Measurements from ENCODE around the gene CGREF1. TPM values are rescaled to one million over a fixed set of nuclear protein-coding genes. Genes with fewer than 3 reads are reported as not detected.

The CGREF1 gene
- total RNA-seq, 1 donor from 2014 or later, result 15.1 TPM

- Mint-ChIP-seq H3K4me1 (peaks cover 63% of the 10 kb centered on the region), H3K9me3 (no peaks in the 10 kb centered on the region), H3K4me3 (peak overlapping the region; percentile 85), H3K36me3 (ENCODE audit: low read depth) (peaks cover 26% of the 10 kb centered on the region), H3K27ac (peak overlapping the region; percentile 92), H3K27me3 (no peaks in the 10 kb centered on the region)
- no peak for DNase-seq
- intact Hi-C loops (cut with micrococcal nuclease), result loop anchor here (5.0 kb wide), 1 partner anchor 284 kb away; the partner anchor contains the start of gene GTF3C2
Observed at GRCh38 chr2:27072920-27073319, 46.0 kb downstream of the CGREF1 start.

- peak; percentile 80 for DNase-seq
- H3K9me3 Mint-ChIP-seq, result no peaks in the 10 kb centered on the region
- H3K4me1 Mint-ChIP-seq, result peaks cover 62% of the 10 kb centered on the region
- no peaks in the 10 kb centered on the region for H3K27me3 Mint-ChIP-seq
- peak overlapping the region; percentile 92 for H3K27ac Mint-ChIP-seq
- peaks cover 31% of the 10 kb centered on the region for H3K36me3 Mint-ChIP-seq (ENCODE audit: low read depth)
- intact Hi-C loops (cut with micrococcal nuclease), result loop anchor here (1.0 to 5.0 kb wide), 6 partner anchors 9 to 285 kb away; partner anchors contain the start of genes GTF3C2, KHK and TMEM214
- H3K4me3 Mint-ChIP-seq, result peak overlapping the region; percentile 85
Observed at GRCh38 chr2:27071990-27072830, 46.7 kb downstream of the CGREF1 start.

DNA sequence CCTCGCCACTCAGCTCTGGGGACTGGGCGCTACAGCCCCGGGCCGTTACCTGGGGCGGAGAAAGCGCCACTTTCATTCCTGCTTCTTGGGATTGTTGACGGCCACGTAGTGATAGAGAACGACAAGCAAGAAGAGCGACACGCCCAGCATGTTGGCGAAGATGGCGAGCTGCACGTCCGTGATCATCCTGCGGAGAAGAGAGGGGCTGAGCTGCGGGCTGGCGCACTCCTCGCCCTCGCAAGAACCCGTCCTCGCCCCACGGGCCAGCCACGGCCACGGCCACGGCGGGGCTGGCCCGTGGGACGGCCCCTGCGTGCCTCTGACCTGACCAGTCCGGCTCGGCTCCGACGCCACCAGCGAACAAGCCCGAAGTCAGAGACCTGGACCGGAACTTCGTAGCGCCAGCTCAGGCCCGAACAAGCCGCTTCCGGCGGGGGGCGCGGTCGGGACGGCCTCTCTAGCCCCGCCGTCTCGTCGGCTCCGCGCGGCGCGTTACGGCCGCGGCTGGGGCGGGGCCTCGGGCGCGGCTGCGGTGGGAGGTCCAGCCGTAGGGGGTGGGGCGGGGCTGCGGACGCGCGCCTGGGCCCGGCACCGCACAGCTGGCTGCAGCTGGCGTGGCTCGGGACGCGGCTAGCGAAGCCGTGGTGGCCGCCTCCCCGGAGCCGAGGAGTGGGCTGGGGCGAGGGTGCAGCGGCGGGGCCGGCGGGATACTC is 47.5 kb downstream of the CGREF1 start, which contains the start of gene OST4:
TSS of gene OST4 (minus strand) at position 378 of the 713 bp plus-strand sequence.
- Mint-ChIP-seq H3K36me3 (ENCODE audit: low read depth) (peaks cover 34% of the 10 kb centered on the region), H3K4me1 (peaks cover 58% of the 10 kb centered on the region), H3K4me3 (peak within 1 kb of the TSS; percentile 99), H3K27ac (peak within 1 kb of the TSS; percentile 93), H3K27me3 (no peaks in the 10 kb centered on the region), H3K9me3 (no peaks in the 10 kb centered on the region)
- intact Hi-C loops (cut with micrococcal nuclease), result loop anchor here (1.0 to 5.0 kb wide), 6 partner anchors 10 to 286 kb away; partner anchors contain the start of genes GTF3C2, KHK and TMEM214
- DNase-seq, result peak; percentile 98

- Mint-ChIP-seq H3K4me3 (peak overlapping the region; percentile 99), H3K27ac (peak overlapping the region; percentile 93), H3K4me1 (peaks cover 58% of the 10 kb centered on the region), H3K9me3 (no peaks in the 10 kb centered on the region), H3K36me3 (ENCODE audit: low read depth) (peaks cover 39% of the 10 kb centered on the region), H3K27me3 (no peaks in the 10 kb centered on the region)
- DNase-seq, result no peak
- intact Hi-C loops (cut with micrococcal nuclease), result loop anchor here (1.0 to 5.0 kb wide), 6 partner anchors 11 to 287 kb away; partner anchors contain the start of genes GTF3C2, KHK and TMEM214
Observed at GRCh38 chr2:27070653-27071276, 48.2 kb downstream of the CGREF1 start.

DNA sequence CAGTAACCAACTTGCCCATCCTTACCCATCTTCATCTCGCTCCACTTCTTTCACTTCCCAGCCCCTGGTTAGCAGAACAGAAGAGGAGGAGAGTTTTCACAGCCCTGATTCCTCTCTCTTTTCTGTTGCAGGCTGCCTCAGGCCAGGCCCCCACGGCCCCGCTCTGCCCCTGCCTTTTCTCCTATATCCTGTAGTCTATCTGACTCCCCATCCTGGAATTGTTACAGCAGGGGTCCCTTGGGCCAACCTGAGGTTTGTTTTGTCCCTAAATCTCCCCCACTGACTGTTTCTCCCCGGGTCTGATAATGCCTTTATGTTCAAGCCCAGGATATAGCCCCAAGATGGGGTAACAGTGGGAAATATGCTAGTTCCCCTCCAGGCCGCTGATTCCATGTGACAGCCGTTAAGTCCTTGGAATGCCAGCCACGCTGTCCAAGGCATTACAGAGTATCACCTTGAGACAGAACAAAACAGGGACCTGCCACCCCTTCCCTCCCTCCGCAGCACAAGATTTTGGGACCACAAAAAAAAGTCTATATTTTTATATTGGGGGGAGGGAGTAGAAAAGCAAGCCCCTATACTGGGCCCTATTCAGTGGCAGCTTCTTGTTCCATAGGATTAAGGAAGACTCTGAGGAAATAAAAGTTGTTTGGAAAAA is 48.8 kb downstream of the CGREF1 start:
- DNase-seq, result no peak
- Mint-ChIP-seq H3K4me1 (peaks cover 53% of the 10 kb centered on the region), H3K27me3 (no peaks in the 10 kb centered on the region), H3K9me3 (no peaks in the 10 kb centered on the region), H3K36me3 (ENCODE audit: low read depth) (peaks cover 44% of the 10 kb centered on the region), H3K27ac (peak overlapping the region; percentile 48), H3K4me3 (peak overlapping the region; percentile 99)
- intact Hi-C loops (cut with micrococcal nuclease), result loop anchor here (5.0 kb wide), 1 partner anchor 287 kb away; the partner anchor contains the start of gene GTF3C2

DNA sequence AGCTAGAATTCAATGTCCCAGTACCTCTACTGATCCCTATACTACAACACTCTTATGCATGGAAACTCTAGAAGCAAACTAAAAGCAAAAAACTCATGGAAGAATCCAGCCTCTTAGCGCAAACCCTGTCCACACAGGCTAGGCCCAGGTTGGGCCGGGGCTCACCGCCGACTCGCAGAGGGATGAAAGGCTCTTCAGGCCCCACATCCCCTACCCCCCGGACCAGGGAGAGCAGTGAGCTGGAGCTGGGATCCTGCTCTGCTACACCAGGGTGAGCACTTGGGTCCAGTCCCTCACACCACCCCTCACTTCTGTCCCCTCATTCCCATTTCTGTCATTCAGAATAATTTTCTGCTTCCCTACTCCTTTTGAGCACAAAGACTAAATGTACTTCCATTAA is 49.5 kb downstream of the CGREF1 start:
- DNase-seq, result no peak
- H3K4me3 Mint-ChIP-seq, result peak overlapping the region; percentile 99
- intact Hi-C loops (cut with micrococcal nuclease), result no loop called here
- peak overlapping the region; percentile 48 for H3K27ac Mint-ChIP-seq
- no peaks in the 10 kb centered on the region for H3K27me3 Mint-ChIP-seq
- no peaks in the 10 kb centered on the region for H3K9me3 Mint-ChIP-seq
- peaks cover 46% of the 10 kb centered on the region for H3K36me3 Mint-ChIP-seq (ENCODE audit: low read depth)
- H3K4me1 Mint-ChIP-seq, result peaks cover 46% of the 10 kb centered on the region

GRCh38 chr2:27067385-27067784 is 51.5 kb downstream of the CGREF1 start:
- DNase-seq, result no peak
- H3K4me3 Mint-ChIP-seq, result no peak overlapping the region
- peaks cover 38% of the 10 kb centered on the region for H3K4me1 Mint-ChIP-seq
- no peaks in the 10 kb centered on the region for H3K27me3 Mint-ChIP-seq
- H3K9me3 Mint-ChIP-seq, result no peaks in the 10 kb centered on the region
- intact Hi-C loops (cut with micrococcal nuclease), result no loop called here
- H3K36me3 Mint-ChIP-seq (ENCODE audit: low read depth), result peaks cover 59% of the 10 kb centered on the region
- H3K27ac Mint-ChIP-seq, result no peak overlapping the region

DNA sequence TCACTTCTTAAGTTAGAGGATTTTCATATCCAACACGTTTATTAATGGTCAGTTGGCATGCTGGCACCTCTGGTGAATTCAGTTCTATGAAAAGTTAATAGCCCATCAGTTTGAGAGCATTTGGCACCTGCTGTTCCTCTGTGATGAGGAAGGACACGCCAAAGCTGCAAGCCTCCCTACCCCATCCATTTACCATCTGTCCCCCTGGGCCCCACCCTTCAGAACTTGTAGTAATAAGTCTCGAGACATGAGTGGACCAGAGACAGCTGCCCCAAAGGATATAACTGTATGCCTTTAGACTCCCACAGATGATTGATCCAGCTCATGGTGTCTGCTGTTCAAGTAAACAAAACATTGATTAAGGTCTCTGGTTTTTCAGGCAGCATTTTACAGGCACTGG is 53.8 kb downstream of the CGREF1 start:
- Mint-ChIP-seq H3K27ac (no peak overlapping the region), H3K27me3 (no peaks in the 10 kb centered on the region), H3K4me3 (no peak overlapping the region), H3K4me1 (peaks cover 29% of the 10 kb centered on the region), H3K36me3 (ENCODE audit: low read depth) (peaks cover 57% of the 10 kb centered on the region), H3K9me3 (no peaks in the 10 kb centered on the region)
- no peak for DNase-seq
- intact Hi-C loops (cut with micrococcal nuclease), result no loop called here

GRCh38 chr2:27060323-27060722 is 58.6 kb downstream of the CGREF1 start:
- H3K4me3 Mint-ChIP-seq, result no peak overlapping the region
- H3K4me1 Mint-ChIP-seq, result peaks cover 6% of the 10 kb centered on the region
- H3K36me3 Mint-ChIP-seq (ENCODE audit: low read depth), result peaks cover 46% of the 10 kb centered on the region
- no peaks in the 10 kb centered on the region for H3K9me3 Mint-ChIP-seq
- H3K27me3 Mint-ChIP-seq, result no peaks in the 10 kb centered on the region
- intact Hi-C loops (cut with micrococcal nuclease), result no loop called here
- DNase-seq, result no peak
- H3K27ac Mint-ChIP-seq, result no peak overlapping the region

- Mint-ChIP-seq H3K4me3 (no peak overlapping the region), H3K36me3 (ENCODE audit: low read depth) (peaks cover 45% of the 10 kb centered on the region), H3K9me3 (no peaks in the 10 kb centered on the region), H3K4me1 (peaks cover 6% of the 10 kb centered on the region), H3K27me3 (no peaks in the 10 kb centered on the region), H3K27ac (no peak overlapping the region)
- DNase-seq, result no peak
- intact Hi-C loops (cut with micrococcal nuclease), result no loop called here
Observed at GRCh38 chr2:27059141-27059820, 59.6 kb downstream of the CGREF1 start.

DNA sequence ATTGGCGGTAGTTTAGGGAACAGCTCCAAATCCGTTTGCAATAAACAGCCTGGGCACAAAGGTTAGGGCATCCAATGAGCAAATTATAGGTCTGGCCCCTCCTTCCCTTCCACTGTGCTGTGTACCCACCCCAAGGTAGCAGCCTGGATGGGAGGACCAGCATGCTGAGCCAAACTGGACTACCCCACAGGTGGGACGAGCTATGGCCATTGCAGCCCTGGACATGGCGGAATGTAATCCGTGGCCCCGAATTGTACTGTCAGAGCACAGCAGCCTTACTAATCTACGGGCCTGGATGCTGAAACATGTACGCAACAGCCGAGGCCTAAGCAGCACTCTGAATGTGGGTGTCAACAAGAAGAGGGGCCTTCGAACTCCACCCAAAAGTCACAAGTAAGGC is 60.7 kb downstream of the CGREF1 start:
- intact Hi-C loops (cut with micrococcal nuclease), result no loop called here
- Mint-ChIP-seq H3K4me3 (no peak overlapping the region), H3K9me3 (no peaks in the 10 kb centered on the region), H3K36me3 (ENCODE audit: low read depth) (peaks cover 42% of the 10 kb centered on the region), H3K27ac (no peak overlapping the region), H3K27me3 (no peaks in the 10 kb centered on the region), H3K4me1 (peaks cover 6% of the 10 kb centered on the region)
- DNase-seq, result no peak

DNA sequence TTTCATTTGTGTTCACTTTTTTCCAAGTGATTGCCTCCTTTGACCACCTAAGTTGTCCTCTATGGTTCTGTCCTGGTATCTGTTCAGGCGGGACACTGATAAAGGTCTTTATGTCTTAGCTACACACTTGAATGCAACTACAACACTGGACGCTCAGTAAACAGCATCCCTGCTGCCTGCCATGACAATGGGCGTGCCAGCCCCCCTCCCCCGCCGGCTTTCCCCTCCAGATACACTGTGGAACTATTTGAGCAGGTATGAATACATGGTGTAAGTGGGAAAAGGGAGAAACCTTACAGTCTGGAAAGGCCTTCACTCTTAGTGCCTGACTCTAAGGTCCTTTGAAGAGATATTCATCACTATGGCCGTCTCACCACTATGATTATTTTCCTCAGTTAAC is 61.7 kb downstream of the CGREF1 start:
- intact Hi-C loops (cut with micrococcal nuclease), result no loop called here
- DNase-seq, result no peak
- no peaks in the 10 kb centered on the region for H3K9me3 Mint-ChIP-seq

DNA sequence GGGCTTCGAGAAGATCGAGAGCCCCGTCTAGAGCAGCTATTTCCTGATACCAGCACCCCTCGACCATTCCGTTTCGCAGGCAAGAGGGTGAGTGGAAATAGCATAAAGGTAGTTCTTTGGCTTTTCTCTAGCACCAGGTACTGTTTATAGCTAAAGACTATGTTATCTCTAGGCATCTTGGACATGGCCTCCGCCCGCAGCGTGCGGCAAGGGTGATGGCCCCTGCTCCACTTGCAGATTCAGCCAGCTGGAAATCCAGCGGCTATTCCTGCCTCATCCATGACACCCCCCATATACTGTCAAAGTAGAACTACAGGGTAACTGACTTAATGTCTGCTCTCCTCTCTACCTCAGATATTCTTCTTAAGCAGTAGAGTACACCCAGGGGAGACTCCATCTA is 64.2 kb downstream of the CGREF1 start:
- peaks cover 35% of the 10 kb centered on the region for H3K36me3 Mint-ChIP-seq (ENCODE audit: low read depth)
- peaks cover 5% of the 10 kb centered on the region for H3K27me3 Mint-ChIP-seq
- intact Hi-C loops (cut with micrococcal nuclease), result loop anchor here (5.0 kb wide), 1 partner anchor 68 kb away; the partner anchor contains the start of gene ABHD1
- H3K4me3 Mint-ChIP-seq, result no peak overlapping the region
- no peak for DNase-seq
- H3K9me3 Mint-ChIP-seq, result peaks cover 3% of the 10 kb centered on the region
- H3K27ac Mint-ChIP-seq, result no peak overlapping the region
- H3K4me1 Mint-ChIP-seq, result peaks cover 15% of the 10 kb centered on the region

More for the DNA sequence above, 61.7 kb downstream of the CGREF1 start:
- Mint-ChIP-seq H3K4me3 (no peak overlapping the region), H3K27ac (no peak overlapping the region), H3K27me3 (no peaks in the 10 kb centered on the region), H3K4me1 (peaks cover 5% of the 10 kb centered on the region), H3K36me3 (ENCODE audit: low read depth) (peaks cover 34% of the 10 kb centered on the region)
